IMR-90 (cell line): ENCODE results near the gene DIAPH2. TPM values are rescaled to one million over a fixed set of nuclear protein-coding genes. Genes with fewer than 3 reads are reported as not detected.

Source experiments
- ATAC-seq: fragments of 200-7000 bp; cut with Tn5 transposase; 2 replicates; pipeline ENCODE4 v1.9.1; 2020; ENCODE audit warnings: low read depth, mild to moderate bottlenecking, moderate library complexity
- BruUV-seq: library from RNA; stranded (reverse); fragments of 400-500 nt; replicated peaks from 2 replicates; lab custom pipeline; 2021; lab: Mats Ljungman, UMichigan
- CTCF ChIA-PET: fragments of 300-600 bp; formaldehyde crosslinking; extraction: SDS; loops from one replicate; lab custom pipeline; 2021; ENCODE audit warnings: antibody characterized with exemption; lab: Yijun Ruan, JAX
- POLR2A ChIA-PET: fragments of 300-600 bp; sonication (Branson Sonifier 250); formaldehyde crosslinking; loops from one replicate; lab custom pipeline; 2022; ENCODE audit warnings: antibody characterized with exemption; ENCODE audit not compliant: unreplicated experiment; lab: Charles Lee
- DNase-seq: peaks from one replicate; pipeline ENCODE4 v3.0.0; 2013
- H2AFZ ChIP-seq: replicated peaks from 2 replicates; pipeline ENCODE3; 2013; ENCODE audit warnings: low read length, mild to moderate bottlenecking; ENCODE audit not compliant: poor library complexity
- H2AK5ac ChIP-seq: 2 replicates; pipeline ENCODE4 v1.6.1; 2013; ENCODE audit warnings: low read depth, low read length, inconsistent platforms
- H2AK9ac ChIP-seq: replicated peaks from 2 replicates; pipeline ENCODE3; 2013; ENCODE audit warnings: mild to moderate bottlenecking, low read depth, low read length, moderate library complexity; ENCODE audit not compliant: poor library complexity
- H2BK120ac ChIP-seq: 2 replicates; pipeline ENCODE4 v1.6.1; 2013; ENCODE audit warnings: low read depth, low read length, inconsistent platforms
- H2BK15ac ChIP-seq: 3 replicates; pipeline ENCODE4 v1.6.1; 2013; ENCODE audit warnings: low read depth, low read length, inconsistent platforms
- H2BK20ac ChIP-seq: 2 replicates; pipeline ENCODE4 v1.6.1; 2013; ENCODE audit warnings: low read depth, mild to moderate bottlenecking, inconsistent platforms, low read length, moderate library complexity
- H2BK5ac ChIP-seq: 2 replicates; pipeline ENCODE4 v1.6.1; 2013; ENCODE audit warnings: mild to moderate bottlenecking, low read depth, low read length, inconsistent platforms; ENCODE audit not compliant: poor library complexity, severe bottlenecking
- H3K14ac ChIP-seq: replicated peaks from 2 replicates; pipeline ENCODE4 v1.6.1; 2013; ENCODE audit warnings: low read depth, low read length, inconsistent platforms
- H3K18ac ChIP-seq: 2 replicates; pipeline ENCODE4 v1.6.1; 2013; ENCODE audit warnings: low read depth, low read length, control low read depth
- H3K23ac ChIP-seq: 2 replicates; pipeline ENCODE4 v1.6.1; 2013; ENCODE audit warnings: low read depth, low read length, inconsistent platforms
- H3K27ac ChIP-seq: 2 replicates; pipeline ENCODE4 v1.5.1; 2013; ENCODE audit warnings: mild to moderate bottlenecking, control low read depth, low read length; ENCODE audit not compliant: insufficient read depth
- H3K27me3 ChIP-seq: 2 replicates; pipeline ENCODE4 v1.6.1; 2013; ENCODE audit warnings: low read length; ENCODE audit not compliant: control insufficient read depth, insufficient read depth
- H3K36me3 ChIP-seq: 2 replicates; pipeline ENCODE4 v1.6.1; 2013; ENCODE audit warnings: low read length, mixed read lengths; ENCODE audit not compliant: control insufficient read depth, insufficient read depth
- H3K4ac ChIP-seq: 2 replicates; pipeline ENCODE4 v1.6.1; 2013; ENCODE audit warnings: low read depth, low read length, inconsistent platforms
- H3K4me1 ChIP-seq: 2 replicates; pipeline ENCODE4 v1.6.1; 2013; ENCODE audit warnings: low read length, mixed read lengths; ENCODE audit not compliant: control insufficient read depth, insufficient read depth
- H3K4me2 ChIP-seq: 2 replicates; pipeline ENCODE4 v1.6.1; 2013; ENCODE audit warnings: low read depth, mild to moderate bottlenecking, control low read depth, low read length, moderate library complexity
- H3K4me3 ChIP-seq: 2 replicates; pipeline ENCODE4 v1.5.1; 2013; ENCODE audit warnings: low read depth, mild to moderate bottlenecking, control low read depth, low read length, moderate library complexity; ENCODE audit not compliant: insufficient read depth
- H3K56ac ChIP-seq: 2 replicates; pipeline ENCODE4 v1.6.1; 2013; ENCODE audit warnings: low read length, inconsistent platforms; ENCODE audit not compliant: insufficient read depth; ENCODE audit errors: extremely low read depth
- H3K79me1 ChIP-seq, 2 experiments: 2 replicates each; pipeline ENCODE4 v1.6.1; 2013; ENCODE audit warnings: low read length in 2 of 2, inconsistent platforms in 1 of 2, low read depth in 1 of 2
- H3K9ac ChIP-seq: 2 replicates; pipeline ENCODE4 v1.6.1; 2013; ENCODE audit warnings: low read depth, low read length, control low read depth
- H3K9me1 ChIP-seq: 2 replicates; pipeline ENCODE4 v1.6.1; 2013; ENCODE audit warnings: low read length, inconsistent platforms; ENCODE audit not compliant: insufficient read depth
- H3K9me3 ChIP-seq: 2 replicates; pipeline ENCODE4 v1.6.1; 2013; ENCODE audit warnings: low read length; ENCODE audit not compliant: control insufficient read depth, insufficient read depth
- H4K20me1 ChIP-seq: 2 replicates; pipeline ENCODE4 v1.6.1; 2013; ENCODE audit warnings: low read length, inconsistent platforms; ENCODE audit not compliant: insufficient read depth
- H4K5ac ChIP-seq: 2 replicates; pipeline ENCODE4 v1.6.1; 2013; ENCODE audit warnings: mild to moderate bottlenecking, low read depth, low read length, control low read depth
- H4K8ac ChIP-seq, 2 experiments: 2 replicates each; pipeline ENCODE4 v1.6.1; 2013; ENCODE audit warnings: low read depth in 2 of 2, low read length in 2 of 2, control low read depth in 1 of 2, inconsistent platforms in 1 of 2
- H4K91ac ChIP-seq: 2 replicates; pipeline ENCODE4 v1.6.1; 2013; ENCODE audit warnings: low read depth, low read length, inconsistent platforms; ENCODE audit not compliant: insufficient read depth
- BHLHE40 ChIP-seq: fragments of 150-350 bp; IDR thresholded peaks from 2 replicates; pipeline ENCODE4 v1.6.1; 2016; ENCODE audit warnings: mild to moderate bottlenecking, low read depth, low read length
- CEBPB ChIP-seq: IDR thresholded peaks from 2 replicates; pipeline ENCODE4 v1.6.1; 2012; ENCODE audit warnings: low read depth, low read length, improper control_type of control experiment
- CHD1 ChIP-seq: IDR thresholded peaks from 2 replicates; pipeline ENCODE4 v1.6.1; 2012; ENCODE audit warnings: low read depth, low read length, improper control_type of control experiment
- CTCF ChIP-seq: conservative IDR thresholded peaks from 2 replicates; pipeline ENCODE4 v1.5.1; 2012; ENCODE audit warnings: mild to moderate bottlenecking, low read depth, low read length, improper control_type of control experiment
- FOS ChIP-seq: fragments of 150-350 bp; IDR thresholded peaks from 2 replicates; pipeline ENCODE4 v1.6.1; 2016; ENCODE audit warnings: low read depth, low read length
- MAFK ChIP-seq: IDR thresholded peaks from 2 replicates; pipeline ENCODE4 v1.6.1; 2012; ENCODE audit warnings: low read depth, low read length, improper control_type of control experiment
- MAZ ChIP-seq: IDR thresholded peaks from 2 replicates; pipeline ENCODE4 v1.6.1; 2012; ENCODE audit warnings: low read depth, mild to moderate bottlenecking, low read length, improper control_type of control experiment, moderate library complexity, borderline replicate concordance
- MXI1 ChIP-seq: IDR thresholded peaks from 2 replicates; pipeline ENCODE4 v1.6.1; 2012; ENCODE audit warnings: low read depth, mild to moderate bottlenecking, low read length, moderate library complexity, borderline replicate concordance
- NFE2L2 ChIP-seq: fragments of 150-350 bp; IDR thresholded peaks from 2 replicates; pipeline ENCODE4 v1.6.1; 2016; ENCODE audit warnings: low read depth, mild to moderate bottlenecking, low read length
- POLR2A ChIP-seq: IDR thresholded peaks from 2 replicates; pipeline ENCODE4 v1.6.1; 2012; ENCODE audit warnings: mild to moderate bottlenecking, low read depth, low read length
- RAD21 ChIP-seq: IDR thresholded peaks from 2 replicates; pipeline ENCODE4 v1.6.1; 2012; ENCODE audit warnings: low read length, improper control_type of control experiment
- RCOR1 ChIP-seq: IDR thresholded peaks from 2 replicates; pipeline ENCODE4 v1.6.1; 2012; ENCODE audit warnings: mild to moderate bottlenecking, low read length, improper control_type of control experiment; ENCODE audit not compliant: insufficient replicate concordance
- RFX5 ChIP-seq: IDR thresholded peaks from 2 replicates; pipeline ENCODE4 v1.8.0; 2012; ENCODE audit warnings: low read depth, mild to moderate bottlenecking, low read length, moderate library complexity
- WGBS, 2 experiments: methylation state at CpG; one replicate each; pipeline versions ENCODE4 v1.1.5 to v1.1.7; 2013; ENCODE audit warnings: missing lambda C conversion rate in 2 of 2; ENCODE audit not compliant: insufficient read length in 1 of 2; ENCODE audit errors: extremely low coverage in 2 of 2; 5-methylcytosine and 5-hydroxymethylcytosine counted together
- dilution Hi-C: fragments of 300-500 bp; cut with HindIII; formaldehyde crosslinking; loops from one replicate; pipeline ENCODE4 v1.14.3; 2018; ENCODE audit warnings: low sequenced_read_pairs; ENCODE audit not compliant: unreplicated experiment
- in situ Hi-C: fragments of 300-500 bp; cut with MboI; formaldehyde crosslinking; loops from 3 replicates; pipeline ENCODE4 v1.14.3; 2019; ENCODE audit warnings: low sequenced_read_pairs, inconsistent platforms, mixed read lengths
- intact Hi-C: fragments of 100-400 bp; cut with micrococcal nuclease; formaldehyde crosslinking; loops from 2 replicates; pipeline ENCODE4 v1.10.0; 2022
- polyA plus RNA-seq, 3 experiments: library from polyadenylated mRNA; depleted of rRNA; stranded (reverse); fragments of >200 nt; gene quantifications; 2 replicates each; pipeline ENCODE4 v1.2.3, GENCODE V29; 2012; ENCODE audit warnings: low replicate concordance in 1 of 3
- total RNA-seq: library from RNA; depleted of rRNA; stranded (reverse); fragments of >200 nt; gene quantifications from 2 replicates; pipeline ENCODE4 v1.2.3, GENCODE V29; 2012

Gene DIAPH2
- total and polyA plus RNA-seq, 2 of the 4 experiments (the other 2 are of a cell fraction) = 3.6 to 19.9 TPM

- H3K56ac ChIP-seq = no peak overlapping the region
- BruUV-seq = no TSS peak
- intact Hi-C loops (no loop called here), dilution Hi-C loops (no loop called here), in situ Hi-C loops (no loop called here)
- H3K27me3 ChIP-seq = no peaks in the 10 kb centered on the region; the same call in 1 of the 2 replicates
- H3K4ac ChIP-seq = no peak overlapping the region
- ATAC-seq (no peak), DNase-seq (no peak)
- H3K23ac ChIP-seq = no peak overlapping the region
- H2AFZ ChIP-seq = no peak overlapping the region
- no peaks in the 10 kb centered on the region for H3K4me1 ChIP-seq
- no peak overlapping the region for H3K4me2 ChIP-seq
- no peak overlapping the region for H2BK15ac ChIP-seq
- H2BK5ac ChIP-seq = no peak overlapping the region
- no peak overlapping the region for H4K91ac ChIP-seq
- H3K27ac ChIP-seq = no peak overlapping the region
- H3K79me1 ChIP-seq = no peaks in the 10 kb centered on the region
- H3K9ac ChIP-seq = no peak overlapping the region
- ChIA-PET CTCF (no interaction called here), POLR2A (no interaction called here)
- H2AK9ac ChIP-seq = no peak overlapping the region
- H3K18ac ChIP-seq = no peak overlapping the region
- no peaks in the 10 kb centered on the region for H4K20me1 ChIP-seq
- H3K14ac ChIP-seq = no peak overlapping the region
- H2AK5ac ChIP-seq = no peak overlapping the region
- no peak overlapping the region for H3K4me3 ChIP-seq
- TF ChIP-seq RFX5 (no peak), POLR2A (no peak), RCOR1 (no peak), MXI1 (no peak), CTCF (no peak), CHD1 (no peak), MAFK (no peak), MAZ (no peak), BHLHE40 (no peak), CEBPB (no peak), FOS (no peak), NFE2L2 (no peak), RAD21 (no peak)
- no peaks in the 10 kb centered on the region for H3K9me3 ChIP-seq
- H2BK20ac ChIP-seq = no peak overlapping the region
- H3K9me1 ChIP-seq = no peaks in the 10 kb centered on the region
- 56% methylated on average over 4 of the region's 5 CpGs; no CpG with 5 or more reads in 1 of the 2 experiments for whole genome bisulfite sequencing, 2 experiments
- H3K36me3 ChIP-seq = no peaks in the 10 kb centered on the region
- no peak overlapping the region for H2BK120ac ChIP-seq
- H4K5ac ChIP-seq = no peak overlapping the region
- H4K8ac ChIP-seq = no peak overlapping the region
Measured at GRCh38 chrX:96979766-96980165, 295.1 kb downstream of the DIAPH2 start.
